HG03097 (cell line): ENCODE data around the gene CFAP52.
"Not testable (repeated sequence)": the region's sequence is repeated elsewhere in the genome, so short reads cannot be mapped to it uniquely, and the experiment has no call there.

Source experiments
- ATAC-seq: cut with Tn5 transposase; IDR thresholded peaks from one replicate; pipeline ENCODE4 v1.9.1; 2021; ENCODE audit not compliant: unreplicated experiment, low FRiP score

Gene CFAP52

GRCh38 chr17:9644910-9645751 is 68.7 kb downstream of the CFAP52 start, which contains the start of gene USP43:
TSS of gene USP43 (plus strand) at chr17:9645517. CDS start at chr17:9645633, 116 bp downstream.
- ATAC-seq = no peak

GRCh38 chr17:9645851-9646545 is 69.6 kb downstream of the CFAP52 start:
- ATAC-seq = no peak

- ATAC-seq = no peak
Observed at GRCh38 chr17:9646546-9646885, 70.1 kb downstream of the CFAP52 start.

- no peak for ATAC-seq
Observed at GRCh38 chr17:9647014-9647413, 70.6 kb downstream of the CFAP52 start.

GRCh38 chr17:9648521-9649110 is 72.2 kb downstream of the CFAP52 start:
- ATAC-seq = no peak

GRCh38 chr17:9658593-9659211 is 82.3 kb downstream of the CFAP52 start:
- no peak for ATAC-seq

- no peak for ATAC-seq
Observed at GRCh38 chr17:9661027-9661426, 84.6 kb downstream of the CFAP52 start.

- not testable (repeated sequence) for ATAC-seq
Observed at GRCh38 chr17:9663511-9663910, 87.1 kb downstream of the CFAP52 start.

- ATAC-seq = no peak
Observed at GRCh38 chr17:9666461-9667050, 90.1 kb downstream of the CFAP52 start.

GRCh38 chr17:9668517-9668916 is 92.1 kb downstream of the CFAP52 start:
- no peak for ATAC-seq

- ATAC-seq = no peak
Observed at GRCh38 chr17:9669551-9670008, 93.1 kb downstream of the CFAP52 start.

GRCh38 chr17:9670596-9670995 is 94.2 kb downstream of the CFAP52 start:
- no peak for ATAC-seq

- no peak for ATAC-seq
Observed at GRCh38 chr17:9671559-9671958, 95.1 kb downstream of the CFAP52 start.

- ATAC-seq = no peak
Observed at GRCh38 chr17:9672266-9672665, 95.8 kb downstream of the CFAP52 start.

GRCh38 chr17:9672691-9673090 is 96.2 kb downstream of the CFAP52 start:
- ATAC-seq = no peak

- no peak for ATAC-seq
Observed at GRCh38 chr17:9676084-9676483, 99.6 kb downstream of the CFAP52 start.

GRCh38 chr17:9676820-9677310 is 100.4 kb downstream of the CFAP52 start:
- no peak for ATAC-seq

- ATAC-seq = no peak
Observed at GRCh38 chr17:9677411-9677810, 101.0 kb downstream of the CFAP52 start.

GRCh38 chr17:9677896-9678295 is 101.5 kb downstream of the CFAP52 start:
- ATAC-seq = no peak

- ATAC-seq = no peak
Observed at GRCh38 chr17:9684955-9685621, 108.6 kb downstream of the CFAP52 start.
